ENCODE data around the gene STAB1.

Gene STAB1

DNA sequence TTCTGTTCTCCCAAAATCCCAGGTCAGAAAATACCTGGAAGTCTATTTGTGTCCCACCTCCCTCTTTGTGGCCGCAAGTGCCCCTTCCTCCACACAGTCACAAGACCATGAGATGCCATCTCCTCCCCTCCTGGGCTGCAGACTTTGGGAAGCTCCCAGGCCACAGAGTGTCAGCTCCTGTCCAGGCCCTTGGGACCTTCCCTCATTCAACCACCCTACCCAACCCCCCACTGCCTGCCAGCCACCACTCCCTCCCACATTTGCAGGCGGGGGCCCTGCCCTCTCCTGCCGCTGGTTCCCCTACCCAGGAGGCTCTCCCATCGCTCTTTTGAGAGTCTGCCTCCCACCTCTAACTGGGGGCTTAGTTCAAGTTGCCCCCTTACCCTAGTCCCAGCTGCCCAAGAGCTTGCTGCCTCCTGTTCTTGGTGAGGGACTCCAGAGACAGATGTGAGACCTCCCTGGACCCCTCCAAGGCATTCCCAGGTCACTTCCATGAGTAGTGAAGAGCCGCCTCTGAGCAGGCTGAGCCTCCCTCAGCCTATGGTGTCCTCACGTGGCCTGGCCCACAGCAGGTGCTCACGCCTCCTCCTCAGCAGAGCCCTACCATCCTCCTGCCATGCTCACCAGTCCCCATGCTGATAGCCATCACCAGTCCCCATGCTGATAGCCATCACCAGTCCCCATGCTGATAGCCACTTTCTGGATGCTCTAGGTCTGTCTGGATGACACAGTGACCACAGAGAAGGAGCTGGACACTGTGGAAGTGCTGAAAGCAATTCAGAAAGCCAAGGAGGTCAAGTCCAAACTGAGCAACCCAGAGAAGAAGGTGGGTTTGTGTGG is 15.9 kb upstream of the STAB1 start:
- no peak for ATAC-seq
- Mint-ChIP-seq H3K36me3 (peaks cover 83% of the 10 kb centered on the region), H3K4me3 (no peak overlapping the region), H3K4me1 (no peaks in the 10 kb centered on the region), H3K9me3 (no peaks in the 10 kb centered on the region), H3K27ac (peak overlapping the region; percentile 54)
- no peak for DNase-seq (ENCODE audit: low spot score in 2 of 2)

DNA sequence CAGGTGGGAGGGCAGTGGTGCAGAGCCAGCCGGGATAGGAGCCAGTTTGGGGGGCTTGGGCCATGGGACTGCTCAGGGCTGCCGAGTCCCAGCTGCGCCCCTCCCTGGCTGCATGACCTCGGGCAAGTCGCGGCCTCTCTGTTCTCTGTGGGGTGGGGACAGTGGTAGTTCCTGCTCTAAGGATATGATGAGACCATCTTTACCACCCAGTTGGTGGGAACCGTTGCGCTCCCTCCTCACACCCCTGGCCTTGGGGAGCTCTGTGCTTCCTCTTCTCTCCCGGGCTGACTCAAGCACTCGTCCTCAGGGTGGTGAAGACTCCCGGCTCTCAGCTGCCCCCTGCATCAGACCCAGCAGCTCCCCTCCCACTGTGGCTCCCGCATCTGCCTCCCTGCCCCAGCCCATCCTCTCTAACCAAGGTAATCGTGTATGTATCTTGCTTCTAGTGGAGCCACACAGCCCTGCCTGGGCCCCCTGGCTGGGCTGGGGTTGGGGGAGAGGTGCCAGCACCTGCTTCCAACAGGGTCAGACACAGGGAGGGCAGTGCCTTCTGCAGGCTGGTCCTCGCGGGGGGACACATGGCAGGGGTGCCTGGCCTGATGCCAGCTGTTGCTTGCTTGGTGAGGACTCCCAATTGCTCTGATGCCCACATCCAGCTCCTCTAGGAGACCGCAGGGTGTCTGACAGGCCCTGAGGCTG is 15.1 kb upstream of the STAB1 start:
- H3K27ac Mint-ChIP-seq = peak overlapping the region; percentile 54
- H3K9me3 Mint-ChIP-seq = no peaks in the 10 kb centered on the region
- peaks cover 76% of the 10 kb centered on the region for H3K36me3 Mint-ChIP-seq
- ATAC-seq (no peak), DNase-seq (ENCODE audit: low spot score in 2 of 2) (no peak)
- H3K4me1 Mint-ChIP-seq = no peaks in the 10 kb centered on the region
- no peak overlapping the region for H3K4me3 Mint-ChIP-seq

DNA sequence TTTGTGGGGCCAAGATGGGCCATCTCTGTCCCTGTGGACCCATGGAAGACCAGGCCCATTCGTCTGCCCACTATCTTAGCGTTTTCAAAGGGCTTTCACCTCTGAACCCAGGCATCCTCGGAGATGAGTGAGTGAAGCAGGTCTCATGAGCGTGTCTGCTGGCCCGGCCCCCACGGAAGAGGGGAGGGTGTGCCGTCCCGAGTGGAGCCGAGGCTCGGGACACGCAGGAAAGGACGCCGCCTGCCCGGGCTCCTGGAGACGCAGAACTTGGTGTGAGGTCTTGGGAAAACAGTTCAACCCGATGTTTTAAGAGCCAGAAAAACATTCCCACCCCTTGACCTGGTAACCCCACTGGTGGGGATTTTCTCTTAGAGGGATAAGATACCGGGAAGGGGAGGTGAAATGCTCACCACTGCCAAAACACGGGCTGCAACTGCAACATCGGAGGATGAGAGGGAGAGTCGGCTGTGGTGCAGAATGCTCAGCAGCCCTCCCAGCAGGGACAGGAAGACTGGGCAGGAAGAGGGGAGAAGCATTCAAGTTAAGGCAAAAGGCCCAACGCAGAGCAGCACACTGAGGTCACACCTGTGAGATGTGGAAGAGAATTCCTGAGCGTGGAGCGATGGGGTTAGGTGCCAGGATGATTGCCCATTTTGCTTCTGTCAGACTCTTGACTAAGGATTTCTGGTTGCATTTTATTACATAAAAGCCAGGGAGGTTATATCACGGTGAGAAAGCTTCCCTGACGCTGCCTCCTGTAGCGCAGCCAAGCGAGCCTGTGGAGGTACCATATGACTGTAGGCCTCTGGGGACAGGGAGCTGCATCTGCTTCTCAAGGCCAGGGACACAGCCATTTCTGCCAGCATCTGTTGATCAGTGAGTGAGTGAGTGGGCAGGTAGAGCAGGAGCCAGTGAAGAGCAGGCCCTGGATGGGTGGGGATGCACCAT is 14.1 kb upstream of the STAB1 start:
- H3K4me3 Mint-ChIP-seq = no peak overlapping the region
- peak overlapping the region; percentile 32 for H3K27ac Mint-ChIP-seq
- no peaks in the 10 kb centered on the region for H3K4me1 Mint-ChIP-seq
- ATAC-seq = no peak
- peaks cover 75% of the 10 kb centered on the region for H3K36me3 Mint-ChIP-seq
- no peak for DNase-seq (ENCODE audit: low spot score in 2 of 2)
- H3K9me3 Mint-ChIP-seq = no peaks in the 10 kb centered on the region

DNA sequence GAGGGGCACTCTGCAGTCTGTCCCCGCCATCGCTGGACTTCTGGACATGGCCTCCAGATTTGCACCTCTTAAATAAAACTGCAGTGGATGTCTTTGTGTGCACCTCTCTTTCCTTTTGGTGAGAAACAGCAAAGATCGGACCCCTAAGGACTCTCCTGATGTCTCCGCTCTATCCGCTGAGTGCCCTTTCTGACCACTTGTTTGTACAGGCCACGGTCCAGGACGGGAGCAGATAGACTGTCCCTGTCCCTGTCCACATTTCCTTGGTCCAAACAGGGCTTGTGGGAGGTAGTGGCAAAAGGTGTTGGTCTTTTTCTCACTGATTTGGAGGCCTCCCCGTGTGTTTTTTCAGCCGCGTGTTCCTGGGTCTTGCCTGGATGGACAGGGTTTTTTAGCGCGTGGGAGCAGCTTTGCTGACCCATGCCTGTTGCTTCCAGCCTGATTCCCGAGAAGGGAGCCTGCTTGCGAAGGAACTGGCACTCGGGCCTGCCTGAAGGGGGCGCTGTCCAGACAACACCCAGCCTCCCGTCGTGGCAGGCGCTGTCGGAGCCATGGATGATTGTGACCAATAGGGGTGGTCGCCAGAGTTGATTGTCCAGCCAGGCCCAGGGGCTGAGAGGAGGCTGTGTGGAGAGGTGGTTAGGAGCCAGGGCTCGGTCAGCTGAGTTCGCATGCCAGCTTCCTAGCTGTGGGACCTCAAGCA is 13.2 kb upstream of the STAB1 start:
- DNase-seq (ENCODE audit: low spot score in 2 of 2) (no peak), ATAC-seq (no peak)
- Mint-ChIP-seq H3K4me3 (no peak overlapping the region), H3K36me3 (peaks cover 68% of the 10 kb centered on the region), H3K4me1 (no peaks in the 10 kb centered on the region), H3K27ac (no peak overlapping the region), H3K9me3 (no peaks in the 10 kb centered on the region)

DNA sequence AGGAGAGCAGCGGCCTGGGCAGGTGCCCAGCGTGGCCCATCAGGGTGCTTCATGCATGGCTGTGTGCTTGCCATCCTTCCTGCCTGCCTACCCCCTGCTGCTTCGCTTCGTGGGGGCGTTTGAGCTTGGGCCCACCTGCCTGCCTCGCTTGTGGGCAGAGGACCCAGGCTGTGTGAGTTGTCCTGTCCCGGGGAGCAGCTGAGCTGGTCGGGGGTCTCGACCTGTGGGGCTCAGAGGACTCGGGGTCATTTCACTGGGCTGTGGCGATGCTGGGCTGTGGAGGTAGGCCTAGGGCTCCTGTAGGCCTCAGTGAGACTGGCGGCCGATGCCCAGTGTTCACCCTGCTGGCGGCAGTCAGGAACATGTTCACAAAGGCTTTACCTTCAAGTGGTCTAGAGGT is 12.1 kb upstream of the STAB1 start:
- peaks cover 70% of the 10 kb centered on the region for H3K36me3 Mint-ChIP-seq
- H3K9me3 Mint-ChIP-seq = no peaks in the 10 kb centered on the region
- ATAC-seq (no peak), DNase-seq (ENCODE audit: low spot score in 2 of 2) (no peak)
- H3K4me3 Mint-ChIP-seq = no peak overlapping the region
- no peak overlapping the region for H3K27ac Mint-ChIP-seq
- no peaks in the 10 kb centered on the region for H3K4me1 Mint-ChIP-seq

DNA sequence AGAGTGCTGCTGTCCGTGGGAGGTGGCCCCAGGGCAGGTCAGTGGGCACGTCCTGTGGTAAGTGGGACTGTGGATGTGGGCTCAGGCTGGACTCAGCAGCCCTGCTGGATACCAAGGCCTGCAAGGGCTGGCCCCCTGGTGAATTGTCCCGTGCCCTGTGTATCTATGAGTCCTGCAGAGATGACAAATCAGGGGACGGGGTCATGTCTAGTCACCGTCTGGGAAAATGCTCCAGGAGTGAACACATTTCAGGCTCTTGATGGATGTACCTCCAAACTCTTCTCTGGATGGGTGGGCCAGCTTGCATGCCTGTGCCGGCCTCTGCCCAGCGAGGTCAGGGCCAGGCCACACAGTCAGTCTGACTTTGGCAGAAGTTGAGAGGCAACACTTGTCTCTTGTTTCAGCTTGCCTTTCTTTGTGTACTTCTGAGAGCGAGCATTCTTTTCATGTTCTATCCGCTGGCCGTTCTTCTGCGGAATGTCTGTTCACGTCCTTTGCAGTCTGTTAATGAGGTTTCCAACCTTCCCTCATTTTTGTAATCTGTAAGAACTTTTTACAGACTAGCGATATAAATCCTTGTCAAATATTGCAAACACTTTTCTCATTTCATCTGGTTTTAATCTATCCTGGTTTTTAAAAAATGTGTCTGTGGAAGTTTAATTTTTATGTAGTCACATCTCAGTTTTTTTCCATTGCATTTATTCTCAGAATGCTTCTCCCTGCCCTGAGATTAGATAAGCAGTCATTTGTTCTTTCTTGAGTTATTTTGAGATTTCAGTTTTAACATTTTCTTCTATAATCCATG is 11.4 kb upstream of the STAB1 start:
- no peak for ATAC-seq
- Mint-ChIP-seq H3K27ac (no peak overlapping the region), H3K9me3 (no peaks in the 10 kb centered on the region), H3K4me1 (no peaks in the 10 kb centered on the region), H3K4me3 (no peak overlapping the region), H3K36me3 (peaks cover 66% of the 10 kb centered on the region)
- DNase-seq (ENCODE audit: low spot score in 2 of 2) = no peak

DNA sequence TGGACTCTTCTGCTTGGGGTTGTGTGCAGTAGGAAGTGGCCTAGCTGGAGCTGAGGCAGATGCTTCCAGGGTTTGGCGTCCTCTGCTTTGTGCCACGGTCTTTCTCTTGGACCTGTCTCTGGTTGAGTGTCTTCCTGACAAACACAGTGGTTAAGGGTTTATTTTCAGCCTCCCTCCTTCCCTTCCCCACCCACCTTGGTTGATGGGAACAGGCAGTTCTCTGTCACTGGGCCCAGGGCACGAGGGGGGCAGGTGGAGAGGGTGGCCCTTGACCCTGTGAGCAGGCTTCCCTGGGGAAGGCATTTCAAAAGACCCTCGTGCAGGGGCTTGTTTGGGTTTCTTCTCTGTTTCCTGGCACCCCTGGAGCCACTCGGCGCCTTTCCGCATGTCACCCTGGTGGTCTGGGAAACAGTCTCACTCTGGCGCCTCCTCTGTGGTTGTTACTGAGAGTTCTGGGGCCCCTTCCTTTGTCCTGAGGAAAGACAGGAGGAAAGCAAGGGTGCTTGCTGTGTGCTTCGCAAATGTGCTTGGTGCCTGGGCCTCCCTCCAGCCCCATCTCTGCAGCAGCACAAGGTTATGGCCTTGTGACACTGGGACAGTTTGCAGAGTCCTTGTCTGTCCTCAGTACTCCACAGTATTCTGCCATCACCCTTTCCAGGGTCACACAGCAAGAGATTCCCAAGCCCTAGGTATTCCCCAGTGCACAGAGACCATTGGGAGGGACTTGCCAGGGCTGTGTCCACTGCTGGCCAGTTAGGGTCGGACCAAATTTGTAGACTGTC is 10.3 kb upstream of the STAB1 start:
- Mint-ChIP-seq H3K4me3 (no peak overlapping the region), H3K36me3 (peaks cover 57% of the 10 kb centered on the region), H3K9me3 (no peaks in the 10 kb centered on the region), H3K4me1 (peaks cover under 1% of the 10 kb centered on the region), H3K27ac (peak overlapping the region; percentile 44)
- no peak for ATAC-seq
- DNase-seq (ENCODE audit: low spot score in 2 of 2) = no peak

DNA sequence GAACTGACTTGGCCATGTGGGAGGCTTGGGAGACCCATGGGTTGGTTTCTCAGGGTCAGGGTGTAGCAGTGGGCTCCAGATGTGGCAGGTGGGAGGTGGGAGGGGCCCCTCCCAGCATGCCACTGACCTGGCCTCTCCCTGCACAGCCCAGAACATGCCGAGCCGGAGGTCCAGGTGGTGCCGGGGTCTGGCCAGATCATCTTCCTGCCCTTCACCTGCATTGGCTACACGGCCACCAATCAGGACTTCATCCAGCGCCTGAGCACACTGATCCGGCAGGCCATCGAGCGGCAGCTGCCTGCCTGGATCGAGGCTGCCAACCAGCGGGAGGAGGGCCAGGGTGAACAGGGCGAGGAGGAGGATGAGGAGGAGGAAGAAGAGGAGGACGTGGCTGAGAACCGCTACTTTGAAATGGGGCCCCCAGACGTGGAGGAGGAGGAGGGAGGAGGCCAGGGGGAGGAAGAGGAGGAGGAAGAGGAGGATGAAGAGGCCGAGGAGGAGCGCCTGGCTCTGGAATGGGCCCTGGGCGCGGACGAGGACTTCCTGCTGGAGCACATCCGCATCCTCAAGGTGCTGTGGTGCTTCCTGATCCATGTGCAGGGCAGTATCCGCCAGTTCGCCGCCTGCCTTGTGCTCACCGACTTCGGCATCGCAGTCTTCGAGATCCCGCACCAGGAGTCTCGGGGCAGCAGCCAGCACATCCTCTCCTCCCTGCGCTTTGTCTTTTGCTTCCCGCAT is 7.9 kb upstream of the STAB1 start:
- Mint-ChIP-seq H3K36me3 (peaks cover 59% of the 10 kb centered on the region), H3K27ac (no peak overlapping the region), H3K4me1 (peaks cover 11% of the 10 kb centered on the region), H3K4me3 (no peak overlapping the region), H3K9me3 (no peaks in the 10 kb centered on the region)
- ATAC-seq (no peak), DNase-seq (ENCODE audit: low spot score in 2 of 2) (no peak)

DNA sequence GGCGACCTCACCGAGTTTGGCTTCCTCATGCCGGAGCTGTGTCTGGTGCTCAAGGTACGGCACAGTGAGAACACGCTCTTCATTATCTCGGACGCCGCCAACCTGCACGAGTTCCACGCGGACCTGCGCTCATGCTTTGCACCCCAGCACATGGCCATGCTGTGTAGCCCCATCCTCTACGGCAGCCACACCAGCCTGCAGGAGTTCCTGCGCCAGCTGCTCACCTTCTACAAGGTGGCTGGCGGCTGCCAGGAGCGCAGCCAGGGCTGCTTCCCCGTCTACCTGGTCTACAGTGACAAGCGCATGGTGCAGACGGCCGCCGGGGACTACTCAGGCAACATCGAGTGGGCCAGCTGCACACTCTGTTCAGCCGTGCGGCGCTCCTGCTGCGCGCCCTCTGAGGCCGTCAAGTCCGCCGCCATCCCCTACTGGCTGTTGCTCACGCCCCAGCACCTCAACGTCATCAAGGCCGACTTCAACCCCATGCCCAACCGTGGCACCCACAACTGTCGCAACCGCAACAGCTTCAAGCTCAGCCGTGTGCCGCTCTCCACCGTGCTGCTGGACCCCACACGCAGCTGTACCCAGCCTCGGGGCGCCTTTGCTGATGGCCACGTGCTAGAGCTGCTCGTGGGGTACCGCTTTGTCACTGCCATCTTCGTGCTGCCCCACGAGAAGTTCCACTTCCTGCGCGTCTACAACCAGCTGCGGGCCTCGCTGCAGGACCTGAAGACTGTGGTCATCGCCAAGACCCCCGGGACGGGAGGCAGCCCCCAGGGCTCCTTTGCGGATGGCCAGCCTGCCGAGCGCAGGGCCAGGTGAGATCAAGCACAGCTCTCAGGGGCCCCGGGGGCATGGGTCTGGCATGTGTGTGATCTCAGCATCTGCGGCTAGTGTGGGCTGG is 7.1 kb upstream of the STAB1 start:
- no peak for DNase-seq (ENCODE audit: low spot score in 2 of 2)
- ATAC-seq = no peak
- no peak overlapping the region for H3K27ac Mint-ChIP-seq
- H3K9me3 Mint-ChIP-seq = no peaks in the 10 kb centered on the region
- peaks cover 60% of the 10 kb centered on the region for H3K36me3 Mint-ChIP-seq
- H3K4me1 Mint-ChIP-seq = peaks cover 11% of the 10 kb centered on the region
- no peak overlapping the region for H3K4me3 Mint-ChIP-seq

DNA sequence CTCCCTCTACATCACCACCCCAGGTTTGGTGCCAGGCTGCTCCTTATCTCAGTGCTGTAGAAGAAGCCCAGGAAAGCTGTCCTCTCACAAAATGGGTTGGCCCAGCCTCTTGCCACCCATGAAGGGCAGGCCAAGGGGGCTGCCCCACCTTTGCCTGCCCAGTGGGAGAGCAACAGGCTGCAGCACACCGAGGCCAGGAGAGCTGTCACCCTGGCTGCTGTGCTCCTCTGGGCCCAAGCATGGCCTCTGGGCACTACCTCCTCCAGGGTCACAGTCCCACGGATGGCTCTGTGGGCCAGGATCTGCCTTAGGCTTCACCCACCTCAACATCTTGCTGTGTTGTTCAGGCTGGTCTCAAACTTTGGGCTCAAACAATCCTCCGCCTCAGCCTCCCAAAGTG is 6.4 kb upstream of the STAB1 start:
- peaks cover 11% of the 10 kb centered on the region for H3K4me1 Mint-ChIP-seq
- peaks cover 53% of the 10 kb centered on the region for H3K36me3 Mint-ChIP-seq
- H3K9me3 Mint-ChIP-seq = no peaks in the 10 kb centered on the region
- ATAC-seq (no peak), DNase-seq (ENCODE audit: low spot score in 2 of 2) (no peak)
- no peak overlapping the region for H3K27ac Mint-ChIP-seq
- no peak overlapping the region for H3K4me3 Mint-ChIP-seq

DNA sequence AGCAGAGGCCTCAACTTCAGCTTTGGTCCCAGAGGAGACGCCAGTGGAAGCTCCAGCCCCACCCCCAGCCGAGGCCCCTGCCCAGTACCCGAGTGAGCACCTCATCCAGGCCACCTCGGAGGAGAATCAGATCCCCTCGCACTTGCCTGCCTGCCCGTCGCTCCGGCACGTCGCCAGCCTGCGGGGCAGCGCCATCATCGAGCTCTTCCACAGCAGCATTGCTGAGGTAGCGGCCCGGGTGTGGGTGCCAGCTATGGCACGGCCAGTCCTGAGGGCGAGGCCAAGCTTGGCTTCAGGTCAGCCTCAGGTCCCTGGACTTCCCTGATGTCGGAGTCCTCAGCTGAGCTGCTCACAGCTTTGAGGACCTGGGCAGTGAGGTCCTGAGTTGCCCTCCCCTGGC is 5.7 kb upstream of the STAB1 start:
- peaks cover 53% of the 10 kb centered on the region for H3K36me3 Mint-ChIP-seq
- DNase-seq (ENCODE audit: low spot score in 2 of 2) = no peak
- H3K9me3 Mint-ChIP-seq = no peaks in the 10 kb centered on the region
- H3K4me3 Mint-ChIP-seq = no peak overlapping the region
- ATAC-seq = no peak
- no peak overlapping the region for H3K27ac Mint-ChIP-seq
- peaks cover 15% of the 10 kb centered on the region for H3K4me1 Mint-ChIP-seq
